Panc1 (cell line): ENCODE data around the gene BHLHA15.
A peak's percentile ranks its signal among the peaks of the same experiment; 100 is the strongest.

Experiments used
- CTCF ChIP-seq: fragments of 450-650 bp; IDR thresholded peaks from 2 replicates; pipeline ENCODE4 v1.5.1; 2017; ENCODE audit warnings: mild to moderate bottlenecking
- POLR2AphosphoS5 ChIP-seq: IDR thresholded peaks from 2 replicates; pipeline ENCODE4 v1.6.1; 2012; ENCODE audit warnings: mild to moderate bottlenecking, low read depth, low read length, moderate library complexity
- TF ChIP-seq, protein P1 (sequence below), 2 experiments: IDR thresholded peaks; 2 replicates each; pipeline ENCODE4 v1.6.1; 2011 to 2012; ENCODE audit warnings: low read depth in 2 of 2, control low read depth in 1 of 2, low read length in 1 of 2, mild to moderate bottlenecking in 1 of 2, moderate library complexity in 1 of 2; ENCODE audit not compliant: insufficient read depth in 1 of 2

DNA sequence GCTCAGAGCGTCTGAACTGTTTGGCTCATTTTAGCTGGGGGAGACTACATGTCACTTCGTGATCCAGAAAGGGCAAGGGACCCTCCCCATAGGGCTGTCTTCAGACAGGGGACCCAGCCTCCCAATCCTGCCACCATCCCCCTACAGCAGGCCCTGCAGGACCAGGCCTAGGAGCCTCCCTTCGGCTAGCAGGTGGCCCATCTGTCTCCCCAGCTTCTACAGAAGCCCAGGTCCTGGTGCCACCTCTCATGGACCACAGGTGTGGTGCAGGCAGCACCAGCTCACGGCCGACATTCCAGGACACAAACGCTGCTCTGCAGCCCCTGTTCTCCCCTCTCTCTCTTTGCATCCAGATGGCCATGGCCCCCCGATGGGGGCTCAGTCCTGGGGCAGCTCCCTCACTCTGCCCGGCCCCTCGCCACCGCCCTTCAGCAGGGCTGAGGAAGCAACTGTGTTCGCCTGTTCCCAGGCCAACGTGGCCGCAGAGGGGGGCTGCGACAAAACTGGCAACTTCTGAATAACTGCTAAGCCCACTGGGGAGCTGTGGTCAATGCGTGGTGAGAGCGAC lies 30.5 kb downstream of the BHLHA15 start:
- TF ChIP-seq, protein P1, sequence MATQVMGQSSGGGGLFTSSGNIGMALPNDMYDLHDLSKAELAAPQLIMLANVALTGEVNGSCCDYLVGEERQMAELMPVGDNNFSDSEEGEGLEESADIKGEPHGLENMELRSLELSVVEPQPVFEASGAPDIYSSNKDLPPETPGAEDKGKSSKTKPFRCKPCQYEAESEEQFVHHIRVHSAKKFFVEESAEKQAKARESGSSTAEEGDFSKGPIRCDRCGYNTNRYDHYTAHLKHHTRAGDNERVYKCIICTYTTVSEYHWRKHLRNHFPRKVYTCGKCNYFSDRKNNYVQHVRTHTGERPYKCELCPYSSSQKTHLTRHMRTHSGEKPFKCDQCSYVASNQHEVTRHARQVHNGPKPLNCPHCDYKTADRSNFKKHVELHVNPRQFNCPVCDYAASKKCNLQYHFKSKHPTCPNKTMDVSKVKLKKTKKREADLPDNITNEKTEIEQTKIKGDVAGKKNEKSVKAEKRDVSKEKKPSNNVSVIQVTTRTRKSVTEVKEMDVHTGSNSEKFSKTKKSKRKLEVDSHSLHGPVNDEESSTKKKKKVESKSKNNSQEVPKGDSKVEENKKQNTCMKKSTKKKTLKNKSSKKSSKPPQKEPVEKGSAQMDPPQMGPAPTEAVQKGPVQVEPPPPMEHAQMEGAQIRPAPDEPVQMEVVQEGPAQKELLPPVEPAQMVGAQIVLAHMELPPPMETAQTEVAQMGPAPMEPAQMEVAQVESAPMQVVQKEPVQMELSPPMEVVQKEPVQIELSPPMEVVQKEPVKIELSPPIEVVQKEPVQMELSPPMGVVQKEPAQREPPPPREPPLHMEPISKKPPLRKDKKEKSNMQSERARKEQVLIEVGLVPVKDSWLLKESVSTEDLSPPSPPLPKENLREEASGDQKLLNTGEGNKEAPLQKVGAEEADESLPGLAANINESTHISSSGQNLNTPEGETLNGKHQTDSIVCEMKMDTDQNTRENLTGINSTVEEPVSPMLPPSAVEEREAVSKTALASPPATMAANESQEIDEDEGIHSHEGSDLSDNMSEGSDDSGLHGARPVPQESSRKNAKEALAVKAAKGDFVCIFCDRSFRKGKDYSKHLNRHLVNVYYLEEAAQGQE (IDR thresholded peaks at IDR 0.05; ENCODE audit: insufficient read depth in 1 of 2, low read depth in 2 of 2, low read length in 1 of 2): no peak
- TF ChIP-seq CTCF (peak; percentile 58), POLR2AphosphoS5 (no peak)
